Stimulated activated CD8-positive, alpha-beta memory T cell treated with anti-CD3 and anti-CD28 coated beads, Interleukin-15, amount 100 ng/mL, for 24 hours (primary cell): Measurements from ENCODE around the gene PDGFD.

ENCODE experiments used
- DNase-seq: peaks from one replicate; pipeline ENCODE4 v3.0.0-alpha.2; 2020; ENCODE audit warnings: low read depth

Gene PDGFD

GRCh38 chr11:103958475-103959215 lies 205.3 kb downstream of the PDGFD start:
- DNase-seq, result no peak

- no peak for DNase-seq
Measured at GRCh38 chr11:103953797-103954486, 210.0 kb downstream of the PDGFD start.

GRCh38 chr11:103949781-103950180 lies 214.2 kb downstream of the PDGFD start:
- DNase-seq, result no peak

- no peak for DNase-seq
Measured at GRCh38 chr11:103948187-103948763, 215.7 kb downstream of the PDGFD start.

- DNase-seq, result no peak
Measured at GRCh38 chr11:103947546-103947919, 216.4 kb downstream of the PDGFD start.

GRCh38 chr11:103946793-103947545 lies 217.0 kb downstream of the PDGFD start:
- no peak for DNase-seq

GRCh38 chr11:103944251-103944940 lies 219.6 kb downstream of the PDGFD start:
- no peak for DNase-seq

GRCh38 chr11:103942646-103943045 lies 221.3 kb downstream of the PDGFD start:
- DNase-seq, result no peak

- DNase-seq, result no peak
Measured at GRCh38 chr11:103940551-103940950, 223.4 kb downstream of the PDGFD start.

- DNase-seq, result no peak
Measured at GRCh38 chr11:103939694-103940093, 224.3 kb downstream of the PDGFD start.

- DNase-seq, result no peak
Measured at GRCh38 chr11:103936059-103936458, 227.9 kb downstream of the PDGFD start.

- no peak for DNase-seq
Measured at GRCh38 chr11:103935219-103935618, 228.7 kb downstream of the PDGFD start.

- DNase-seq, result no peak
Measured at GRCh38 chr11:103929170-103929903, 234.6 kb downstream of the PDGFD start.

GRCh38 chr11:103928802-103929161 lies 235.2 kb downstream of the PDGFD start:
- no peak for DNase-seq

GRCh38 chr11:103928040-103928801 lies 235.7 kb downstream of the PDGFD start:
- no peak for DNase-seq

- DNase-seq, result no peak
Measured at GRCh38 chr11:103927535-103927934, 236.4 kb downstream of the PDGFD start.

GRCh38 chr11:103926990-103927389 lies 237.0 kb downstream of the PDGFD start:
- no peak for DNase-seq

GRCh38 chr11:103924166-103925013 lies 239.6 kb downstream of the PDGFD start:
- DNase-seq, result no peak

- no peak for DNase-seq
Measured at GRCh38 chr11:103923451-103923931, 240.5 kb downstream of the PDGFD start.
